ENCODE data around the gene GPR137C. TPM values are rescaled to one million over a fixed set of nuclear protein-coding genes. Genes with fewer than 3 reads are reported as not detected.

Gene GPR137C
- 0.86 TPM for total RNA-seq

GRCh38 chr14:52552063-52552988 lies at the start of gene GPR137C, which contains the start of gene TXNDC16:
TSS of gene GPR137C (plus strand) at chr14:52552836. CDS start at chr14:52553148, 312 bp downstream.
TSS of gene TXNDC16 (minus strand) at chr14:52552505. CDS start at chr14:52543557, 8,948 bp downstream.
- peak; percentile 100 for DNase-seq (ENCODE audit: low spot score)

GRCh38 chr14:52513249-52513648 lies 39.4 kb upstream of the GPR137C start:
- no peak for DNase-seq (ENCODE audit: low spot score)

- DNase-seq (ENCODE audit: low spot score): no peak
These were observed 38.4 kb upstream of the GPR137C start for GRCh38 chr14:52514046-52514811.

GRCh38 chr14:52522033-52522432 lies 30.6 kb upstream of the GPR137C start:
- no peak for DNase-seq (ENCODE audit: low spot score)

DNA sequence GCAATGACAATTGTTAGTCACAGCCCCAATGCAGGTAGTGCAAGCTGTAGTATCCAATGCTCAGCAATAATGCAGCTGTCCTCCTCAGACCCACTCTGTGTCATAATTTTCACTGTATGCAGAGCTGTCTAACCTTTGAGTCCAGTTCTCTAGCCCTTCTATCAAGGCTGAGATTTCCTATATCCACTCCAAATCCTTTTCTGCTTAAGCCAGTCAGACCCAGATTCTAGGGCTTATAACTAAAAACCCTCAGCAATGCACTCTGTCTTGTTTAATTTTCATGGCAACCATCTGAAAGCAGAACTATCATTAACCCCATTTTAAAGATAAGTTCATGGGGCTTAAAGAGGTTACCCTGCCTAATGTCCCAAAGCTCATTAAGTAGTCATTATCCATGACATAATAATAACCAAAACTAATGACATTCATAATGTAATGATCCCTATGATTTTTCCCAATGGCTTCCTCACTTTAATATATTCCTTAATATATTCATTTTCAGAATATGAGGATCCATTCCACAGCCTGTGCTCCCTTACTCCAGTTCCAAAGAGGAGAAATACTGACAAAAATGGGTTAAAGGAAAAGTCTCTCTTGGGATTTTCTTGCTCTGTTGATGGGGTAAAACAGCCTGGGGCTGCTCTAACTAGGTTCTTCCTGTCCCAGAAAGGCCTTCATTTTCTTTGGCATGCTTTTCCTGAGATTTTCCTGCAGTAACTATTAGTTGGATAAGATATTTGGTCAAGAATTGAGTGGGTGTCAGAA lies 29.9 kb upstream of the GPR137C start:
- no peak for DNase-seq (ENCODE audit: low spot score)

DNA sequence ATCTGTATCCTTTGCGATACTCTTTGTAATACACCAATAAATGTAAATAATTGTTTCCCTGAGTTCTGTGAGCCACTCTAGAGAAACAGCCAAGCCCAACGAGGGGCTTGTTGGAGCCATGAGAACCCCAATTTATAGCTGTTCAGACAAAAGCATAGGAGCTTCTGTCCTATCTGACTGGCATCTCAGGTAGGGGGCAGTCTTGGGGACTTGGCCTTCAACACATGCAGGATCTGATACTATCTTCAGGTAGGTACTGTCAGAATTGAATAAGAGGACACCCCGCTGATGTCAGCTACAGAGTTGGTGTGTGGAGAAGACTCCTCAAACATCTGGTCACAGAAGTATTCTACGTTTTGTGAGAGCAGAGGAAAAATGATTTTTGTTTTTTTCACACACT lies 25.6 kb upstream of the GPR137C start:
- DNase-seq (ENCODE audit: low spot score): no peak

GRCh38 chr14:52531481-52531880 lies 21.2 kb upstream of the GPR137C start:
- DNase-seq (ENCODE audit: low spot score): no peak

DNA sequence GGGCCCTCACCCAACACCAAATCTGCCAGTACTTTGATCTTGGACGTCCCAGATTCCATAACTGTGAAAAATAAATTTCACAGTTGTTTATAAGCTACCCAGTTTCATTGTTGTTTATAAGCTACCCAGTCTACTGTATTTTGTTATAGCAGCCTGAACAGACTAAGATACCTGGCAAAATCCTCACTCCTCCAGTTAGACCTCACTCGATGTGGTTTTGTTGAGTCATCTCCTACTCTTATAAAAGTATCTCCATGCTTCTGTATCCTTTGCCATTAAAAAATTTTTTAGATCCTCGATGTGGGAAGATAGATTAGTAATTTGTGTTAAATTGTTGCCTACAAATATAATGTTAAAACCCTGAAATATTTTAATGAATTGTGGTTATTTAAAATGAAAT lies 16.4 kb upstream of the GPR137C start:
- DNase-seq (ENCODE audit: low spot score): no peak

DNA sequence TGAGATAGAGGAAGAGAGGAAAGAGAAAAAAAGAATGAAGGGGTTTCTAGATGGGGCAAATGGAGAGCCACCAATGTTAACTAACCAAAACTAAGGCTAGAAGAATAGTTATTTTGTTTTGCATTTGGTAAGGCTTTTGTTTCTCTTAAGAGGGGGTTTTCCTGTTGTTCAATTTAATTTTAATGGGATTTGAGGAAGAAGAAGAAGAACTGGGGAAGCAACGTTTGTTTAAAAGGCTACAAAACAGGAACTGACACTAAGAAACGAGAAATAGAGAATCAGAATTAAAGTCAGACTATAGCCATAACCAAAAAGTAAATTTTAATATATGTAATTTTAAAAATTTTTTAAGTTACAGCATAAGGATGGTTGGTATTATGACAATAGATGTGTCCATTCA lies 14.0 kb upstream of the GPR137C start:
- DNase-seq (ENCODE audit: low spot score): no peak

DNA sequence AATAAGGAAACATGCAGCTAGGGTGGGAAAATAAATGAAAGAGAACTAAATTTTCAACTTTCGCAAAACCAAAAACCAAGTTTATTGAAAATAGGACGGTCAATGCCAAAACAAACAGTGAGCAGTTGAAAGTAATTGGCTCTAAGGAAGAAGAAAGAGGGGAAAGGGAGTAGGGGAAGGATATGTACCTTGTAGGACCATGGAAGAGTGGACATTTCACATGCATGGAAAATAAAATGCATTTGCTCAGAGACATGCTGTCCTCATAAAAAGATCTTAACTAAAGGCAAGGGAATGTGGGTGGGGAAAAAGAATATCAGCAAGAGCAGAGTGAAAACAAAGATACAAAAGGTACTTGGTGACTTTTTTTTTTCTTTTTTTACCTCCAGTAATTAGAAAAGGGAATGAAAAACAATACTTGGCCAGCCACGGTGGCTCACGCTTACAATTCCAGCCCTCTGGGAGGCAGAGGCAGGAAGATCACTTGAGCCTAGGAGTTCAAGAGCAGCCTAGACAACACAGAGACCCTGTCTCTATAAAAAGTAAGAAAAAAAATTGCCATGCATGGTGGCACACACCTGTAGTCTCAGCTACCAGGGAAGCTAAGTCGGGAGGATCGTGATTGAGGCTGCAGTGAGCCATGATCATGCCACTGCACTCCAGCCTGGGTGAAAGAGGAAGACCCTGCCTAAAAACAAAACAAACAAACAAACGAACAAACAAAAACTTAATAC lies 6.9 kb upstream of the GPR137C start:
- no peak for DNase-seq (ENCODE audit: low spot score)

GRCh38 chr14:52546318-52546670 lies 6.3 kb upstream of the GPR137C start:
- DNase-seq (ENCODE audit: low spot score): no peak

GRCh38 chr14:52547027-52547426 lies 5.6 kb upstream of the GPR137C start:
- no peak for DNase-seq (ENCODE audit: low spot score)

- DNase-seq (ENCODE audit: low spot score): no peak
These were observed 5.1 kb upstream of the GPR137C start for GRCh38 chr14:52547526-52547925.

DNA sequence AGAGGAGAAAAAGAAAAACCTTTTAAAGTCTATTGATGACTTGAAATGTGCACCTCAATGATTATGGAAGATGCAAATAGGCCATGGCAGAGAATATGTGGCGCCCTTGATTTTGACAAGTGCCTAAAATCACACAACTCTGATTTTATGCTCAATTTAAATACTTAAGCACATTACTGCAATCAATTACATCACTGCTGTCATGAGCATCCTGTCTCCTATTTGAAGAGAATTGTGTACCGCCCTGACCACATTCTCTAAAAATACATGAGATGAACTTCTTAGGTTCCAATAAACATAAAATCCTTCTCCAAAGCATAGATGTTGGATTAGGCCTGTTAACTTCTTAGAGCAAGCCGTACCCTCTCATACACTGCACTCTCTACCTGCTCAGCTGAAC lies 2.0 kb upstream of the GPR137C start:
- no peak for DNase-seq (ENCODE audit: low spot score)

DNA sequence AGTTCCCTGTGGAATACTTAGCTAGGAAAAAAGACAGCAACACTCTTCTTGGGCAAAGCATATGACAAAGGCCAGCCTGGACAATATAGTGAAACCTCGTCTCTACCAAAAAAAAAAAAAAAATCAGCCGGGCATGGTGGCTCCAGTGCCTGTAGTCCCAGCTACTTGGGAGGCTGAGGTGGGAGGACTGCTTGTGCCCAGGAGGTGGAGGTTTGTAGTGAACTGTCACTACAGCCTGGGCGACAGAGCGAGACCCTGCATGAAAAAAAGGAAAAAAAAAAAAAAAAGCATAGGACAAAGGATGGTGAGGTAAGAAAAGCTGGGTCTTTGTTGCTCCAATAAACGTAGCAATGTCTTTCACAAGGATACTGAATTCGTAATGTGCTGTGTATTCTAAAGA lies 1.4 kb upstream of the GPR137C start:
- DNase-seq (ENCODE audit: low spot score): no peak

GRCh38 chr14:52551696-52552062 lies 957 bp upstream of the GPR137C start:
- DNase-seq (ENCODE audit: low spot score): peak; percentile 16

GRCh38 chr14:52553002-52553670 lies 500 bp downstream of the GPR137C start:
- DNase-seq (ENCODE audit: low spot score): peak; percentile 20

GRCh38 chr14:52553671-52554575 lies 1.3 kb downstream of the GPR137C start:
- DNase-seq (ENCODE audit: low spot score): peak; percentile 90

DNA sequence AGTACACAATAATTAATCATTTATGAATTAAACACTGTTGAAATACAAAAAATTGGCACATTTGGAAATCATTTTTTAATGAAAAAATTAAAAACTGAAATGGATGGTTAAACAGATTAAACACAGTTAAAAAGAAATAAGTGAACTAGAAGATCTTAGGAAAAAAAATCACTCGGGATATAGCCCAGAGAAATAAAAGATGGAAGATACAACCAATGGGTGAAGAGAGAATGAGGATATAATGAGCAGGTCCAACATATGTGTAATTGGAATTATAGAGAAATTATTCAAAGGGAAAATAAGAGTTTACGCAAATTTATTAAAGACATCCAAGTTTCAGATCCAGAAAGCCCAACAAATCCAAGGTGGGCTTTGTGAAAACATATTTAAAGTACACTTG lies 6.1 kb downstream of the GPR137C start:
- no peak for DNase-seq (ENCODE audit: low spot score)

- DNase-seq (ENCODE audit: low spot score): no peak
These were observed 10.5 kb downstream of the GPR137C start for GRCh38 chr14:52563120-52563519.
